Vagina (tissue), 2 donors: ENCODE results near the gene SPPL2C.

Experiments used
- POLR2A ChIP-seq, 2 donors: fragments of 450-650 bp; IDR thresholded peaks; one replicate each; pipeline ENCODE4 v1.6.1; 2017; ENCODE audit warnings: antibody characterized with exemption in 2 of 2, mild to moderate bottlenecking in 2 of 2, moderate library complexity in 2 of 2
- POLR2AphosphoS5 ChIP-seq, 2 donors: sonication (generic); formaldehyde crosslinking; IDR thresholded peaks; one replicate each; pipeline ENCODE4 v1.9.0; 2017; ENCODE audit warnings: antibody characterized with exemption in 2 of 2, mild to moderate bottlenecking in 2 of 2, low read depth in 1 of 2; ENCODE audit not compliant: insufficient read depth in 1 of 2
- TF ChIP-seq, protein P1 (sequence below), 3 experiments: fragments of 450-650 bp in 2 of 3; fragments of 200-600 bp in 1 of 3; sonication (generic) in 1 of 3; IDR thresholded peaks; one replicate each; pipeline ENCODE4 v1.5.1; 2017 to 2019; ENCODE audit warnings: antibody characterized with exemption in 3 of 3, mild to moderate bottlenecking in 2 of 3, moderate library complexity in 2 of 3

DNA sequence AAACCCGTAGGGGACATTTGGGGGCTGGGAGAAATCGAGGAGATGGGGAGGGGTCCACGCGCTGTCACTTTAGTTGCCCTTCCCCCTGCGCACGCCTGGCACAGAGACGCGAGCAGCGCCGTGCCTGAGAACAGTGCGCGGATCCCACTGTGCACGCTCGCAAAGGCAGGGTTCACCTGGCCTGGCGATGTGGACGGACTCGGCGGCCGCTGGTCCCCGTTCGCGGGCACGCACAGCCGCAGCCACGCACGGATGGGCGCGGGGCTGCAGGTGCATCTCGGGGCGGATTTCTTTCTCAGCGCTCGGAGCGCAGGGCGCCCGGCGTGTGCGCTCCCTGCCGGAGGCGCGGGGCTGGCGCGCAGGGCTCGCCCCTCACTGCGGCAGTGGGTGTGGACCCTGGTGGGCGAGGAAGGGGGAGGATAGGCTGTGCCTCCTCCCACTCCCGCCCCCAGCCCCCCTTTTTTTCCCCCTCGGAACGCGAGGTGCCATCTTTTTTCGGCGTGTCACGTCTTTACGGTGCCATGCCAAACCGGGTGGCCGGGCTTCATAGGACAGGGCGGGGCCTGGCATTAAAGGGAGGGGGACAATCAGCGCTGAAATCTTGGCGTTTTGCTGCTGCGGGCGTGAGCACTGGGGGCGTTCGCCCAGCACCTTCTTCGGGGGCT is 50.8 kb downstream of the SPPL2C start:
- TF ChIP-seq POLR2A (IDR thresholded peaks at IDR 0.05) (no peak), POLR2AphosphoS5 (IDR thresholded peaks at IDR 0.05; ENCODE audit: insufficient read depth in 1 of 2, low read depth in 1 of 2) (no peak)
- TF ChIP-seq, protein P1, sequence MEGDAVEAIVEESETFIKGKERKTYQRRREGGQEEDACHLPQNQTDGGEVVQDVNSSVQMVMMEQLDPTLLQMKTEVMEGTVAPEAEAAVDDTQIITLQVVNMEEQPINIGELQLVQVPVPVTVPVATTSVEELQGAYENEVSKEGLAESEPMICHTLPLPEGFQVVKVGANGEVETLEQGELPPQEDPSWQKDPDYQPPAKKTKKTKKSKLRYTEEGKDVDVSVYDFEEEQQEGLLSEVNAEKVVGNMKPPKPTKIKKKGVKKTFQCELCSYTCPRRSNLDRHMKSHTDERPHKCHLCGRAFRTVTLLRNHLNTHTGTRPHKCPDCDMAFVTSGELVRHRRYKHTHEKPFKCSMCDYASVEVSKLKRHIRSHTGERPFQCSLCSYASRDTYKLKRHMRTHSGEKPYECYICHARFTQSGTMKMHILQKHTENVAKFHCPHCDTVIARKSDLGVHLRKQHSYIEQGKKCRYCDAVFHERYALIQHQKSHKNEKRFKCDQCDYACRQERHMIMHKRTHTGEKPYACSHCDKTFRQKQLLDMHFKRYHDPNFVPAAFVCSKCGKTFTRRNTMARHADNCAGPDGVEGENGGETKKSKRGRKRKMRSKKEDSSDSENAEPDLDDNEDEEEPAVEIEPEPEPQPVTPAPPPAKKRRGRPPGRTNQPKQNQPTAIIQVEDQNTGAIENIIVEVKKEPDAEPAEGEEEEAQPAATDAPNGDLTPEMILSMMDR (IDR thresholded peaks at IDR 0.05) = no peak
